HG03469 (cell line): Measurements from ENCODE around the gene BARHL1.

ENCODE experiments used
- ATAC-seq: cut with Tn5 transposase; IDR thresholded peaks from one replicate; pipeline ENCODE4 v1.9.1; 2021; ENCODE audit warnings: mild to moderate bottlenecking, moderate library complexity, moderate number of reproducible peaks; ENCODE audit not compliant: unreplicated experiment

BARHL1 gene

GRCh38 chr9:132586830-132587591, 4.6 kb downstream of the BARHL1 start:
- no peak for ATAC-seq

DNA sequence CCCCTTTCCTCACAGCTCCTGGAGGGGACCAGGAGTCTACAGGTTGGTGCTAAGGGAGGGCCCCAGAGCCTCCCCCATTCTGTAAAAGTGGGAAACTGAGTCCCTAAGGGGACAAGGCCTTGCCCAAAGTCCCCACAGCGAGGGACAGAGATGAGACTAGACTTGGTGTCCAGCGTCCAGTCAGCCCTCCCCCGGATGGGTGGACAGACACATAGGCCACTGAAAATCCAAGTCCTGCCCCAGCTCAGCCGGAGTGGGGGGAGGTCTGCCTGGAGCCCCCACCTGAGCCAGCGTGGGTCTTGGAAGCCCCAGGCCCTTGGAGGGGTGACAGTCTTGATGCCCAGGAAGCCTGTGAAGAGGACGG, 5.2 kb downstream of the BARHL1 start:
- no peak for ATAC-seq

DNA sequence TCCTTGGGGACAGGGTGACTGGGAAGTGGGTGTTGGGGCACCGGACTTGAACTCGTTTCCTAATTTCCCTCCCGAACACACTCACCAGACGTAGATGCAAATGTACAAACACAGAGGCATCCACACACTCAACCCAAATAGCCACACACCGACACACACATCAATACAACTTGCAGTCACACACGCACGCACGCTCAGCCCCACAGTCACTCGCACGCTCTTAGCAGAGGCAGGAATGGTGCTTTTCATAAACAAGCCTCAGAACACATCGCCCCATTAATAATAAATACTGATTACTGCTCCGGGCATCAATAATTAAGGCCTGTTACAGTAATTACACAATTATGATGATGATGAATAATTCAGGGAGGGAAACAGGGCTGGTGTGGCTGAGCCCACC, 5.7 kb downstream of the BARHL1 start:
- no peak for ATAC-seq

DNA sequence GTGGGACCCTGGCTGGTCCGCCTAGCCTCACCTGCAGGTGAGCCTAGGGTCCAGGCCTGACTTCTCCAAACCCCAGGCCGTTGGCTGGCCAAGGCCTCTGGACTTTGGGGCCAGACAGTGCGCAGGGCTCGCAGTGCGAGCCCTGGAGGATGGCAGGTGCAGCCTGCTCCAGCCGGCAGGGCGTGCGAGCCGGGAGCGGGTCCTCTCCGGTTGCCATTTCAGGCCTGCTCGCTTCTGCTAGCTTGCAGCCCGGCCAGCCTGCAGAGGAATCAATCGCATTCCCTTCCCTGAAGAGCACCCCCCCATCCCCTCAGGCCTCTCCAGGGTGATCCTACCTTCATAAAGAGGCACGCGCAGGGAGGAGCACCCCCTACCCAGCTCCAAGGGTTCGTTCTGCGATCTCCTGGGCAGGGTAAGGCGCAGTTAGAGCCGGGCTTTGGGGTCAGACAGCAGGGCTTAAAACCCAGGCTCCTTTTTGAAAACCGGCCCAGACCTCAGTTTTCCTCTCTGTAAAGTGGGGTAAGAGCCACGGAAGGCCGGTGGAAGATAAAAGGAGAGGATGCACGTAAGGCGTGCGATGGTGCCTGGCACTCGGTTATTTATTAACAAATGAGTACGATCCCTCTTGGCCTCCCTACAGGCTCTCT, 6.2 kb downstream of the BARHL1 start:
- no peak for ATAC-seq

GRCh38 chr9:132589148-132590036, 7.0 kb downstream of the BARHL1 start:
- no peak for ATAC-seq

DNA sequence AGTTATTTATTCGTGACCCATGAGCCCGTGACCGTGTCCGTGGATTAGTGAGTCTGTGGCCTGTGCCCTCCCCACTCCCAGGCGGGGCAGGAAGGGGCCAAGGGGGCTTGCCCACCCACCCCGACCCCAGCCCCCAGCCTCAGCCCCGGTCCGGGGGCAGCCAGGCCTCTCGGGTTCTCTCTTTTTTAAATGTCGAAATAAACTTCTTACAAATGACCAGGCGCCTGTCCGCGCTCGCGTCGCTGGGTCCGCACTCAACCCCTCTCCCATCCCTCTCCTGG, 7.6 kb downstream of the BARHL1 start:
- ATAC-seq = no peak

- no peak for ATAC-seq
Measured at GRCh38 chr9:132590318-132591182, 8.1 kb downstream of the BARHL1 start.

DNA sequence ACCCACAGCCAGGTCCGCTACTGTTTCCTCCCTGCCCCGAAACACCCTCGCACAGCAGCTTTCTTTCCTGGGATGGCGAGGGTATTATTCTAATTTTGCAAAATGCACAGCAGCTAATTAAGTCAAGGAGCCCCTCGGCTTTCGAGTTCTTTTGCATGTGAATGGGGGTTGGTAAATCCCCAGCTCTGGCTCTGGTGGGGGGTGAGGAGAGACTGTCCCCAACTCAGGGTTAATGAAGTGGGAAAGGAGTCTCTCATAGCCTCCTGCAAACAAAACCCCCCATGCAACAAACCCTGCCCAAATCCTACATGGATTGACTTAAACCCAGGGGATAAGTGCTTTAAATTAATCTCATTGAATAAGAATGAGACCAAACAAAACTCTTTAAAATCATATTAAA, 8.8 kb downstream of the BARHL1 start:
- no peak for ATAC-seq

DNA sequence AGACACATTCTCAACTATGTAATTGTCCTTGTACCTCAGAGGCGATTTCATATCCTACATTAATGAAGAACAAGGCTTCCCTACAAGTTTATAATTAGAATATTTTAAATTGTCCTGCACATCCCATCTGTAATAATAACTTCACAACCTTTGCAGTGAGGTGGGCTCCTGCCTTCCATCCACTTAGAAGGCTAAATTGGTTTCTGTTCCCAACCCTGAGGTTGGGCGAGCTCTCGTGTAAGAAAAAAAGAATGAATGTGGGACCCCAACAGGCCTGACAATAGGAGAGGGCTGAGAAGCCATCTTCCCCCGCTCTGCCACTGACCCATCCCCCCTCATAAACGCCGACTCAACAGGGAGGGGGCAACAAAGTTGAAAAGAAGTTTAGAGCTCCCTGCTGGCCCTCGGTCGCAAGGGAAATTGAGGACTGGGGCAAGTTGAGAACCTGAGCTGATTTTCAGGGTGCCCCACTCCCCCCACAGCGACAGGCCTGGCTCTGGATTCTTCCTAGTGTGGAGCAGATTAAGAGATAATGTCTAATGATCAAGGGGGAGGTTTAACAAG, 9.4 kb downstream of the BARHL1 start:
- ATAC-seq = no peak

DNA sequence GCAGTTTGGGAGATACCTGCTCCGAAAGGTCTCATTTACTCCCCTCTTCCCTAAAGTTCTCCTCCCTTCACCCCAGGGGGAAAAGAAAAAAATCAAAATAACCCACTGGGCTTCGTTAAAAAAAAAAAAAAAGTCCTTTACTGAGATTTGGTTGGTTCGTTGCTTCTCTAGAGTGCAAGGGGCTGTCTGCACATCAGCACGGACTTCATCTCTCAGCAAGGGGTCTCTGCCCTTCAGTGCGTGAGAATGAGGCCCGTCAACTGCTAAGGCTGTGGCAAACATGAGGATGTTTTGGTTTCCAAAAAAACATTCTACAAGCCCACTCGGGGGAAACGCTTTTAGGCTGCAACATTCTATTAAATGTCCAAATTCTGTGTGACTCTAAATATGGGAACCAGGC, 10.0 kb downstream of the BARHL1 start:
- ATAC-seq = no peak

DNA sequence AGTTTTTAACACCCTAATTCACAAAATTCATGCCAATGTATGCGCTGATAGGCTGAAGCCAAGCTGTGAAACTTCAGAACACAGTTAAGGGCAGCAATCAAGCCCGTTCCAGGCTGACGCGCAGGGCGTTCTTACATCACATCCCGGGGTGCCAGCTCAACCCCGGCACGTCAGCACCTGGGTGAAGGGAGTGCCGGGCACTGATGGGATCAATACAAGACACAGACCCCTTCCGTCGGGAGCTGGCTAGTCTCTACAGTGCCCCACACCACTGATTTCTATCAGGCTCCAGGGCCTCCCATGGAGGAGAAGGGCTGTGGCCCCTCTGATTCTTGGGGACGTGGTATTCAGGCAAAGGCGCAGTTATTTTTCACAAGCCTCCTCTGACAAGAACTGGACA, 12.0 kb downstream of the BARHL1 start:
- ATAC-seq = no peak

GRCh38 chr9:132595319-132595718, 12.9 kb downstream of the BARHL1 start:
- no peak for ATAC-seq

GRCh38 chr9:132596200-132596599, 13.8 kb downstream of the BARHL1 start:
- no peak for ATAC-seq

- ATAC-seq = no peak
Measured at GRCh38 chr9:132597073-132597775, 14.8 kb downstream of the BARHL1 start.

GRCh38 chr9:132600326-132600984, 18.0 kb downstream of the BARHL1 start:
- ATAC-seq = no peak

DNA sequence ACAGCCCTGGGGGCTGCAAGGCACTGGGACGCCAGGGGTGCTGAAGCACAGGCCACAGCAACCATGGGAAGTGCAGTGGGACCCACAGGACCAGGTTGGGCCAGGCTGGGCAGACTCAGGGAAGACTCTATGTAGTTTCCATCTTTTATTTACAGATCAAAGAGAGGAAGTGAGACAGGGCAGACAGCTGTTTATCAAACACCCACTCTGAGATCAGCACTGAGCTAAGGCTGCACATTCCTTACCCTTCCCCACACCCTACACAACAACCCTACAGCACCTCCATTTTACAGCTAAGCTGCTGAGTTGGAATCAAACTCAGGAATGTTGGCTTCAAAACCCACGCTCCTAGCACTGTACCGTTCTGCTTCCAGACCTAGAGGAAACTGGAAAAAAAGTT, 19.8 kb downstream of the BARHL1 start:
- no peak for ATAC-seq

DNA sequence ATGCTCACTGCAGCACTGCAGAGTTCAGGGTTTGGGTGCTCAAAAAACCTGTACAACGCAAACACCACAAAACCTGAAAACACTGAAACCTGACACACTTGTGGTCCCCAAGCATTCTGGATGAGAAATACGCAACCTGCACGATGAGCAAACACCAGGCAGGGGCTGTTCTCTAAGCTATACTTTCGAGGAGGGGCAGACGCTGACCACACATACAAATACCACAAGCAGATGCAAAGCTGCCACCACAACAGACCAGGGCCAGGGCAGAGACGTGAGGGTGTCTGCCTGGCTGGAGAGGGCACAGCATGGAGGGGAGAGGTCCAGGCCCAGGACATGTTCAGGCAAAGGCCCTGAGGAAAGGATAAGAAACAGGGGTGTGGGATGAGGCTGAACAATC, 23.0 kb downstream of the BARHL1 start:
- ATAC-seq = no peak

DNA sequence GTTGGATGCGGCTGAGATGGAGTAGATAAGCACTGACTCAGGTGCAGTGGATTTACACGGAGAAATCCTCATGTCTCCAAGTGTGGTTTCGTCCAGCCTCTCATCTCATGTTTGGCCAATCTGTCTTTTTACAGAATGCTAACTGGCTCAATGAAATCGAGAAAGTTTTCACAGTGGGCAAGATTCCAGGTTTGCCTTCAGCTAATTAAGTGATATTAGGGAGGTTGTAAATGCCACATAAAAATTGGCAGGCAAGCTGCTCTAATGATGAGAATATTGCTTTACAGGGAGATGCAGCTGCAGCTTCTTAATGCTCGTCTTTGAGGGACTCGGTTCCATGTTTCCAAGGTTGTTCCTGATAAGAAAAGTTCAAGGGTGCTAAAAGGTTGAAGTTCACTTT, 23.7 kb downstream of the BARHL1 start:
- no peak for ATAC-seq

GRCh38 chr9:132609184-132609583, 26.8 kb downstream of the BARHL1 start:
- no peak for ATAC-seq

- ATAC-seq = no peak
Measured at GRCh38 chr9:132609829-132610228, 27.4 kb downstream of the BARHL1 start.
